Body of pancreas (tissue), 4 donors: ENCODE results near the gene KCNC3. TPM values are rescaled to one million over a fixed set of nuclear protein-coding genes. Genes with fewer than 3 reads are reported as not detected.

Experiments used
- ATAC-seq: fragments of 150-250 bp; one replicate; pipeline ENCODE4 v1.9.1; 2016
- DNase-seq, 4 donors: peaks; one replicate each; pipeline ENCODE4 v3.0.0-alpha.2; 2019
- H3K27ac ChIP-seq, 4 donors: fragments of 200-600 bp; sonication (generic); 1 replicate in 3 of 4; 2 replicates in 1 of 4; pipeline versions ENCODE4 v1.5.1 to v1.6.1; 2016 to 2019; ENCODE audit warnings: mild to moderate bottlenecking in 1 of 4, mixed read lengths in 1 of 4, moderate library complexity in 1 of 4
- H3K27me3 ChIP-seq, 2 donors: fragments of 200-600 bp; sonication (generic); one replicate each; pipeline ENCODE4 v1.6.0; 2016; ENCODE audit warnings: mild to moderate bottlenecking in 1 of 2
- H3K36me3 ChIP-seq, 2 donors: fragments of 200-600 bp; sonication (generic); replicated peaks in 1 of 2; 2 replicates each; pipeline ENCODE4 v1.5.1; 2016; ENCODE audit warnings: low read depth in 2 of 2; ENCODE audit not compliant: insufficient read depth in 1 of 2
- H3K4me1 ChIP-seq: fragments of 200-600 bp; sonication (generic); one replicate; pipeline ENCODE4 v1.6.0; 2016
- H3K4me3 ChIP-seq, 2 donors: fragments of 200-600 bp; sonication (generic); 1 replicate in 1 of 2; 2 replicates in 1 of 2; pipeline ENCODE4 v1.5.1; 2016 to 2019
- H3K9me3 ChIP-seq, 3 donors: fragments of 200-600 bp; sonication (generic); 1 replicate in 2 of 3; 2 replicates in 1 of 3; pipeline ENCODE4 v1.5.1; 2016
- CTCF ChIP-seq, 7 experiments: fragments of 450-650 bp in 4 of 7; fragments of 200-600 bp in 3 of 7; sonication (generic) in 3 of 7; IDR thresholded peaks; one replicate each; pipeline ENCODE4 v1.5.1; 2016 to 2019; ENCODE audit warnings: antibody characterized with exemption in 7 of 7
- POLR2A ChIP-seq, 3 donors: fragments of 450-650 bp; IDR thresholded peaks; one replicate each; pipeline ENCODE4 v1.6.1; 2016; ENCODE audit warnings: antibody characterized with exemption in 3 of 3, mild to moderate bottlenecking in 2 of 3
- WGBS, 2 donors: methylation state at CpG; one replicate each; pipeline ENCODE4 v1.1.5; 2017; 5-methylcytosine and 5-hydroxymethylcytosine counted together
- intact Hi-C: fragments of 100-400 bp; cut with DNase I; formaldehyde crosslinking; loops from one replicate; pipeline ENCODE4 v1.15.1; 2023
- total RNA-seq, 2 donors: library from RNA; depleted of rRNA; stranded (reverse); fragments of >200 nt; gene quantifications; one replicate each; pipeline ENCODE4 v1.1.0, GENCODE V29; 2016

The KCNC3 gene
- total RNA-seq, 2 donors from 2014 or later, result 1.8 to 6.3 TPM

- no peak for TF ChIP-seq CTCF (IDR thresholded peaks at IDR 0.05)
- no peaks in the 10 kb centered on the region for H3K27me3 ChIP-seq
- no peaks in the 10 kb centered on the region for H3K9me3 ChIP-seq
- no peak overlapping the region for H3K27ac ChIP-seq
- no peaks in the 10 kb centered on the region for H3K4me1 ChIP-seq
- intact Hi-C loops, result no loop called here
- 87 to 94% methylated on average over 8 to 14 of the region's 15 CpGs for WGBS, 2 donors
- DNase-seq, result no peak
- ATAC-seq, result no peak
- H3K4me3 ChIP-seq, result no peak overlapping the region
- H3K36me3 ChIP-seq, result peaks cover 0 to 2% of the 10 kb centered on the region in 2 donors
These were observed 52.7 kb downstream of the KCNC3 start for GRCh38 chr19:50276370-50277063.

- 86 to 89% methylated on average over 19 to 25 of the region's 26 CpGs for WGBS, 2 donors
- Histone ChIP-seq H3K27me3 (no peaks in the 10 kb centered on the region), H3K4me3 (no peak overlapping the region), H3K27ac (no peak overlapping the region), H3K36me3 (peaks cover 0 to 4% of the 10 kb centered on the region in 2 donors), H3K9me3 (no peaks in the 10 kb centered on the region), H3K4me1 (no peaks in the 10 kb centered on the region)
- ATAC-seq, result no peak
- intact Hi-C loops, result no loop called here
- TF ChIP-seq POLR2A (IDR thresholded peaks at IDR 0.05), result no peak
- DNase-seq, result no peak
These were observed 53.4 kb downstream of the KCNC3 start for GRCh38 chr19:50275577-50276368.

GRCh38 chr19:50273821-50274220 is 55.4 kb downstream of the KCNC3 start:
- no peak for DNase-seq
- no peaks in the 10 kb centered on the region for H3K27me3 ChIP-seq
- peaks cover 0 to 4% of the 10 kb centered on the region in 2 donors for H3K36me3 ChIP-seq
- H3K9me3 ChIP-seq, result no peaks in the 10 kb centered on the region
- TF ChIP-seq CTCF (IDR thresholded peaks at IDR 0.05), result no peak
- no peak for TF ChIP-seq POLR2A (IDR thresholded peaks at IDR 0.05)
- ATAC-seq, result no peak
- no peak overlapping the region for H3K4me3 ChIP-seq
- H3K4me1 ChIP-seq, result no peaks in the 10 kb centered on the region
- no peak overlapping the region for H3K27ac ChIP-seq
- 80 to 95% methylated on average over 7 of the region's 7 CpGs for WGBS, 2 donors
- intact Hi-C loops, result no loop called here

- ATAC-seq, result no peak
- WGBS, 2 donors, result 85 to 89% methylated on average over 13 to 14 of the region's 14 CpGs
These were observed 56.8 kb downstream of the KCNC3 start for GRCh38 chr19:50272263-50272897.

More at GRCh38 chr19:50272263-50272897, 56.8 kb downstream of the KCNC3 start:
- no peak overlapping the region for H3K4me3 ChIP-seq
- TF ChIP-seq POLR2A (IDR thresholded peaks at IDR 0.05) (no peak), CTCF (IDR thresholded peaks at IDR 0.05) (no peak)
- intact Hi-C loops, result no loop called here
- no peaks in the 10 kb centered on the region for H3K27me3 ChIP-seq
- H3K9me3 ChIP-seq, result no peaks in the 10 kb centered on the region
- no peak for DNase-seq
- H3K27ac ChIP-seq, result no peak overlapping the region
- peaks cover 0 to 4% of the 10 kb centered on the region in 2 donors for H3K36me3 ChIP-seq
- no peaks in the 10 kb centered on the region for H3K4me1 ChIP-seq
